ENCODE data around the gene LZTS2.
A peak's percentile ranks its signal among the peaks of the same experiment; 100 is the strongest.

LZTS2 gene

GRCh38 chr10:101000127-101000914, 713 bp downstream of the LZTS2 start:
- peak; percentile 41 for DNase-seq

GRCh38 chr10:101000915-101001658, 1.5 kb downstream of the LZTS2 start:
- DNase-seq: peak; percentile 92

- DNase-seq: no peak
Measured at GRCh38 chr10:101001659-101002035, 2.0 kb downstream of the LZTS2 start.

GRCh38 chr10:101002456-101002855, 2.8 kb downstream of the LZTS2 start:
- no peak for DNase-seq

- no peak for DNase-seq
Measured at GRCh38 chr10:101003639-101004206, 4.1 kb downstream of the LZTS2 start.

GRCh38 chr10:101005361-101005760, 5.8 kb downstream of the LZTS2 start:
- no peak for DNase-seq

- no peak for DNase-seq
Measured at GRCh38 chr10:101005869-101006567, 6.4 kb downstream of the LZTS2 start.

- no peak for DNase-seq
Measured at GRCh38 chr10:101006593-101007098, 7.0 kb downstream of the LZTS2 start.

GRCh38 chr10:101007099-101007711, 7.6 kb downstream of the LZTS2 start:
- DNase-seq: no peak

GRCh38 chr10:101007915-101008822, 8.6 kb downstream of the LZTS2 start:
- DNase-seq: no peak

GRCh38 chr10:101008823-101009423, 9.3 kb downstream of the LZTS2 start:
- DNase-seq: no peak

GRCh38 chr10:101010329-101010728, 10.7 kb downstream of the LZTS2 start:
- DNase-seq: no peak

GRCh38 chr10:101011517-101012423, 12.2 kb downstream of the LZTS2 start:
- DNase-seq: peak; percentile 40

- peak; percentile 96 for DNase-seq
Measured at GRCh38 chr10:101012525-101013364, 13.1 kb downstream of the LZTS2 start.

- no peak for DNase-seq
Measured at GRCh38 chr10:101013365-101013825, 13.8 kb downstream of the LZTS2 start.

- peak; percentile 71 for DNase-seq
Measured at GRCh38 chr10:101014230-101014884, 14.7 kb downstream of the LZTS2 start.

- peak; percentile 85 for DNase-seq
Measured at GRCh38 chr10:101014966-101015581, 15.5 kb downstream of the LZTS2 start.

- no peak for DNase-seq
Measured at GRCh38 chr10:101015582-101015973, 16.0 kb downstream of the LZTS2 start.

Data from EL (cell line).